BJ (cell line): Measurements from ENCODE around the gene GLTP. TPM values are rescaled to one million over a fixed set of nuclear protein-coding genes. Genes with fewer than 3 reads are reported as not detected.
A peak's percentile ranks its signal among the peaks of the same experiment; 100 is the strongest.

Experiments used
- CTCF ChIA-PET: fragments of 350-600 bp; formaldehyde crosslinking; extraction: SDS; loops from one replicate; lab custom pipeline; 2021; ENCODE audit warnings: antibody characterized with exemption, inconsistent platforms; lab: Yijun Ruan, JAX
- POLR2A ChIA-PET: fragments of 300-600 bp; sonication (Branson Sonifier 250); formaldehyde crosslinking; extraction: SDS; loops from one replicate; lab custom pipeline; 2021; ENCODE audit warnings: antibody characterized with exemption; lab: Charles Lee
- DNase-seq: peaks from one replicate; pipeline ENCODE4 v3.0.0-alpha.2; 2011; ENCODE audit warnings: low read depth
- H3K27me3 ChIP-seq: 2 replicates; pipeline ENCODE4 v1.6.0; 2011; ENCODE audit warnings: low read length; ENCODE audit not compliant: control insufficient read depth, insufficient read depth
- H3K36me3 ChIP-seq: 2 replicates; pipeline ENCODE4 v1.5.1; 2011; ENCODE audit warnings: low read length; ENCODE audit not compliant: control insufficient read depth, insufficient read depth
- H3K4me3 ChIP-seq: 2 replicates; pipeline ENCODE4 v1.5.1; 2011; ENCODE audit warnings: low read depth, mild to moderate bottlenecking, control low read depth, low read length
- polyA plus RNA-seq: library from polyadenylated mRNA; depleted of rRNA; stranded (reverse); fragments of >200 nt; gene quantifications from 2 replicates; pipeline ENCODE4 v1.2.3, GENCODE V29; 2011
- TF ChIP-seq, protein P1 (sequence below): IDR thresholded peaks from 2 replicates; pipeline ENCODE4 v1.5.1; 2011; ENCODE audit warnings: low read depth, mild to moderate bottlenecking, control low read depth, inconsistent platforms, low read length, moderate library complexity; ENCODE audit not compliant: insufficient read depth

The GLTP gene
- polyA plus RNA-seq, 1 experiment: 33.8 TPM

DNA sequence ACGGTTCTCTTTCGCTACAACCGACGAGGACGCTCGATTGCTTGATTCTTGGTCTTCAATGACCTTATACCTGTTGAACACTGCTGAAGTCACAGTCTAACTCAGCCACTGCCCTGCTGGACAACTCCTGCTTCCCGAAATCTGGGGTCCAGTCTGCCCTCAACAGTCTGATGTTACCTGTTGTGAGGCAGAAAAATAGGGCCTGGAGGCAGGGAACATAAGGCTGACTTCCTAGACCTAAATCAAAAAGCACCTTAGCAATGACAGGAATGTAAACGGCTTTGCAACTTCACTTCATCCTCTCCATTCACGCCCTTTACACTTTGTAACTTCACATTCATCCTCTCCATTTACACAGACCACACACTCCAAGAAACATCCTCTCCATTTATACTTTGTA lies 597 bp upstream of the GLTP start:
- Histone ChIP-seq H3K36me3 (no peaks in the 10 kb centered on the region), H3K4me3 (peak overlapping the region; percentile 57), H3K27me3 (no peaks in the 10 kb centered on the region)
- no peak for DNase-seq
- CTCF ChIA-PET: interaction anchor here (0.8 to 4.1 kb wide), 6 partner anchors 11 to 287 kb away, joined by 3 to 23 read pairs (median 4); no protein-coding TSS in a partner anchor
- TF ChIP-seq, protein P1, sequence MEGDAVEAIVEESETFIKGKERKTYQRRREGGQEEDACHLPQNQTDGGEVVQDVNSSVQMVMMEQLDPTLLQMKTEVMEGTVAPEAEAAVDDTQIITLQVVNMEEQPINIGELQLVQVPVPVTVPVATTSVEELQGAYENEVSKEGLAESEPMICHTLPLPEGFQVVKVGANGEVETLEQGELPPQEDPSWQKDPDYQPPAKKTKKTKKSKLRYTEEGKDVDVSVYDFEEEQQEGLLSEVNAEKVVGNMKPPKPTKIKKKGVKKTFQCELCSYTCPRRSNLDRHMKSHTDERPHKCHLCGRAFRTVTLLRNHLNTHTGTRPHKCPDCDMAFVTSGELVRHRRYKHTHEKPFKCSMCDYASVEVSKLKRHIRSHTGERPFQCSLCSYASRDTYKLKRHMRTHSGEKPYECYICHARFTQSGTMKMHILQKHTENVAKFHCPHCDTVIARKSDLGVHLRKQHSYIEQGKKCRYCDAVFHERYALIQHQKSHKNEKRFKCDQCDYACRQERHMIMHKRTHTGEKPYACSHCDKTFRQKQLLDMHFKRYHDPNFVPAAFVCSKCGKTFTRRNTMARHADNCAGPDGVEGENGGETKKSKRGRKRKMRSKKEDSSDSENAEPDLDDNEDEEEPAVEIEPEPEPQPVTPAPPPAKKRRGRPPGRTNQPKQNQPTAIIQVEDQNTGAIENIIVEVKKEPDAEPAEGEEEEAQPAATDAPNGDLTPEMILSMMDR: no peak
- POLR2A ChIA-PET: no interaction called here

GRCh38 chr12:109879351-109880042 lies 844 bp downstream of the GLTP start:
- H3K36me3 ChIP-seq: no peaks in the 10 kb centered on the region
- no peaks in the 10 kb centered on the region for H3K27me3 ChIP-seq
- no peak for DNase-seq
- TF ChIP-seq, protein P1: no peak
- ChIA-PET CTCF (interaction anchor here (1.3 to 4.4 kb wide), 3 partner anchors 9 to 33 kb away, joined by 3 to 17 read pairs (median 14); no protein-coding TSS in a partner anchor), POLR2A (interaction anchor here (0.5 kb wide), 1 partner anchor 566 kb away, joined by 9 read pairs; no protein-coding TSS in a partner anchor)
- H3K4me3 ChIP-seq: peak overlapping the region; percentile 75

- TF ChIP-seq, protein P1: no peak
- H3K36me3 ChIP-seq: no peaks in the 10 kb centered on the region
- ChIA-PET POLR2A (interaction anchor here (0.5 kb wide), 1 partner anchor 567 kb away, joined by 9 read pairs; no protein-coding TSS in a partner anchor), CTCF (interaction anchor here (1.3 to 4.4 kb wide), 3 partner anchors 10 to 33 kb away, joined by 3 to 17 read pairs (median 14); no protein-coding TSS in a partner anchor)
- H3K27me3 ChIP-seq: no peaks in the 10 kb centered on the region
- H3K4me3 ChIP-seq: peak overlapping the region; percentile 75; the same call in 1 of the 2 replicates
- DNase-seq: no peak
Observed at GRCh38 chr12:109878749-109879148, 1.6 kb downstream of the GLTP start.

GRCh38 chr12:109878247-109878625 lies 2.1 kb downstream of the GLTP start:
- H3K27me3 ChIP-seq: no peaks in the 10 kb centered on the region
- ChIA-PET CTCF (interaction anchor here (1.7 to 4.4 kb wide), 3 partner anchors 25 to 73 kb away, joined by 8 to 17 read pairs (median 14); no protein-coding TSS in a partner anchor), POLR2A (interaction anchor here (0.7 kb wide), 1 partner anchor 33 kb away, joined by 3 read pairs; no protein-coding TSS in a partner anchor)
- no peak for DNase-seq
- H3K36me3 ChIP-seq: no peaks in the 10 kb centered on the region
- TF ChIP-seq, protein P1: no peak
- no peak overlapping the region for H3K4me3 ChIP-seq

DNA sequence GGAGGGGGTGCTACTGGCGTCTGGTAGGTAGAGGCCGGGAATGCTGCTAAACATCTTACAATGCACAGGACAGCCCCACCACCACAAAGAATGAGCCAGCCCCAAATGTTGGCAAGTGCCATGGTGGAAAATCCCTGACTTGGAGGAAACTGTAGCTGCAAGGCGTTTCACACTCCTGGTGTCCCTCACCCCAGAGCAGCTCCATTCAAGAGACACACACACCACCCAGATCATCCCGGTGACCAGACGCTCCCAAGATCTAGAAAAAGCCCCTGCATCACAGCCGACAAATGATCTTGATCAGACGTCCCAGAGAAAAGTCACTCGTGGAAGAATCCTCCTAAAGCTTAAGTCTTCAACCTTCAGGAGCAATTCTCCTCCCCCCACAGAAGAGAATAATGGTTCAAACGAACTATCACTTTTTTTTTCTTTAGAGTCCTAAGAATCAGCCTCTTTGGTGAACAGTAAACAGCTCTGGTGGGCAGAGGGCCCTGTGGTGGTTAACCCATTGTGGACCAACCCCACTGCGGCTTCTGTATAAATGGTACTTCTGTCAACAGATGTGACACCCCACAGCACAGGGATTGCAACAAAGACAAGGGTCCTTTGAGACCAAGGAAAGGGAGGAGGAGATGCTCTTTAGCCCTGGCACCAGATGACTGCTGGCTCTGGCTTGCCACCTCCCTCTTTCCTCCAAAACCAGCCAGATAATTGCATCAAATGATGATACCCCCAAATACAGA lies 2.7 kb downstream of the GLTP start:
- H3K4me3 ChIP-seq: no peak overlapping the region
- TF ChIP-seq, protein P1: no peak
- no peaks in the 10 kb centered on the region for H3K36me3 ChIP-seq
- H3K27me3 ChIP-seq: no peaks in the 10 kb centered on the region
- ChIA-PET CTCF (interaction anchor here (0.5 to 4.4 kb wide), 6 partner anchors 11 to 72 kb away, joined by 3 to 17 read pairs (median 6); no protein-coding TSS in a partner anchor), POLR2A (interaction anchor here (0.7 kb wide), 1 partner anchor 33 kb away, joined by 3 read pairs; no protein-coding TSS in a partner anchor)
- DNase-seq: no peak
